Tongue (tissue), 2 donors: ENCODE measurements around the gene WDFY4. TPM values are rescaled to one million over a fixed set of nuclear protein-coding genes. Genes with fewer than 3 reads are reported as not detected.
A peak's percentile ranks its signal among the peaks of the same experiment; 100 is the strongest.

Experiments
- DNase-seq: peaks from one replicate; pipeline ENCODE4 v3.0.0-alpha.2; 2015
- total RNA-seq: library from RNA; depleted of rRNA; stranded (reverse); fragments of >200 nt; gene quantifications from one replicate; pipeline ENCODE4 v1.2.3, GENCODE V29; 2014

Gene WDFY4
- total RNA-seq, 1 donor from 2014 or later = 5.7 TPM

DNA sequence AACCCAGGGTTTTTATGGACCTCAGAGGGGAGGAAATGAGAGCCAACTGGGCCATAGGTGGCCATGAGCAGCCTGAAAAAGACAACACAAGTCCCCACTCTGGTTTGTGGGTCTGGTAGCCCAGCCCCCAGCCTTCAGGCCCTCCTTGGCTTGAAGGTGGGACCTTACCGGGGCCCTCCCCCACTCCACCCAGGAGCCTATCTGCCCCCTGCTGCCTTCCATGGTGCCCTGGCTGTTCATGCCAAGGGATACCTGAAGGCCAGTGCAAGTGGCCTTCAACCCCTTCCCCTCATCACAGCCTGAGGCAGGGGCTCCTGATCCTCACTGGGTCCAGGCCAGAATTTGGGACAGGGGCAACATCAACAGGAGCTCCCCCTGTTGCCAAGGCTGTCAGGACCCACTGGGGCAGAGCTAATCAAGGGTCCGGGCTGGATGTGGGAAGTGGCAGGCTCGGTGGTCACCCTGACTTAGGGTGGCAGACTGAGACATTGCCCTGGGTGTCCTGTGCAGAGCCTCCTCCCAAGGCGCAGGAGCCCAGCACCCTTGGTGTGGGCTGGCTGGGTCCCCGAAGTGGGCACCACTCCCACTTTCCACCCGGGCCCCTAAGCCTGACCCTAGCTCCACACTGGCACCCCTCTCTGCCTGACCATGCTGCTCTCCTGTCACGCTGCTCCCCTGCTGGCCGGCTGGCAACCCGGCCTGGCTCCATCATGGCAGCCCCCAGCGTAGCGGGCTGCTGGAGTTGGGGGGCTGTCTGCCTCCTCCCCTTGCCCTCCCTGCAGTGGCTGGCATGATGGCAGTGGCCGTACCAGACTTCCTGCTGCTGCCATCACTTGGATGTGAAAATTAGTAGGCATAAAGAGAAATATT, 6.4 kb downstream of the WDFY4 start:
- DNase-seq = no peak

- DNase-seq = no peak
Measured at GRCh38 chr10:48691812-48692528, 7.3 kb downstream of the WDFY4 start.

GRCh38 chr10:48692748-48693147, 8.1 kb downstream of the WDFY4 start:
- no peak for DNase-seq

DNA sequence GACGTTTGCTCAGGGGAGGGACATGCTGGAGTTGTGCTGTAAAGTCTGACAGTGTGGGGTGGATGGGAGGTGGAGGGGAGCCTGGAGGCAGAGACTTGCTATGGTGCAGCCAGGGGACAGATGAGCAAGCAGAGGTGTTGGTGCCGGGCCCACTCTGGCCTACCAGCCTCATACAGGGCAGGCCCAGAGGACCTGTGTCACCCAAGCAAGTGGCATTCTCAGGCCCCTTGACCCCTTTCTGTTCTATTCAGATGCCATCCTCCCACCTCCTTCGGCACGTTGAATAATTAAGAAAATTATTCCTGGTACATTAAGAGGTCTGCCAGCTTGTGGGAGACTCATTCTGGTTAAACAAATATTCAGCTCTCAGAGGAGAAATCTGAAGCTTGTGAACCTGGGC, 8.5 kb downstream of the WDFY4 start:
- DNase-seq = no peak

- DNase-seq = peak; percentile 70
Measured at GRCh38 chr10:48694371-48695030, 9.8 kb downstream of the WDFY4 start.

DNA sequence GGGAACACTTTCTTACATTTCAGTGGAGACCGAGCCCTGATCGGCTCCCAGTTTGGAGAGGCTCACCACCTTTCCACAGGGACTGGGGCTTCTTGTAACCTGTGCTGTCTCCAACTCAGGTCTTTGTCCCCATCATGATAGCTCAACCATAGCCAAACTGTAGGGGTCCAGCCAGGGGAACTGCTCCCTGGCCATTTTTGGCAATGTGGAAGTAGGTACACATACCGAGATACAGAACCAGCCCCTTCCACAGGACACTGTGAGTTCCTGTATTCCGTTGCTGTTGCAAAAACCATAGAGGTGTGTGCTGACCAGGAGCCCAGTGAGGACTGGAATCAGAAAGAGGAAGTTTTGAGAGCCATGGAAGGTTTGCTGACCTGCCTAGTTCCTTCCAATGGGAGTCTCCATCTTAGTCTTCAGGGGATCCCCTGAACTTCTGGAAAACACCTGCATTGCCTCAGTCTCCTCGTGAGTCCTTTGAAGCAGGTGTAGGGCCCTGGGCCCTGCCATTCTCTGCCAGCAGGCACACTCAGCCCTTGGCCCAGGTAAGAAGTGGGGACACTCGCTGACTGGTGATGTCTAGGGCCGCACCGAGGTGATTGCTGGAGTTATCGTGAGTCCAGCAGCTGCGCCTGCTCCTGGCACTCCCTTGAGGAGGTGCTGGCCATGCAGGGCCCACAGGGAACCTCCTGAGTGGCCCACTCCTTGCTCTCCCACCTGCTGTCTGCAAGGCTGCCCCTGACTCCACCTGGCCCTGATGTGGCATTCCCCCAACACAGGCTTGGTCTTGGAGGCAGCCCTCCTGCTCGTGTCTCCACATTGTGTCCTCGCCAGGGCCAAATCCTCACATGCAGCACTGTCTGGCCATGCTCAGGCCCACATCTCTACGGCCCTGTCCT, 11.2 kb downstream of the WDFY4 start:
- DNase-seq = no peak

DNA sequence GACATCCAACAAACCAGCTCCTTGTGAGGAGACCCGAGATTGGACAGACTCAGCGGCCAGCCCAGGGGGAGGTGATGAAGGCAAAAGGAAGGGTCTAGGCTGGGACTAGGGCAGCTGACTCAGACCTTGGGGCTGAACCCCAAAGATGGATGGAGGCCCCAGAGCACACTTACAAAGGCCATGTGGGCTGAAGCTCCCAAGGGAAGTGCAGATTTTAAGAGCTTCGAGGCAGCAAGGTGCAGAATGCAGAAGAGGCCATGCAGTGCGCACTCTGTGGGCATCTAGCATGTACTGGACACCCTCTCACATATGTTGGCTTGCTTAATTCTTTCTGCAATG, 11.8 kb downstream of the WDFY4 start:
- DNase-seq = no peak

DNA sequence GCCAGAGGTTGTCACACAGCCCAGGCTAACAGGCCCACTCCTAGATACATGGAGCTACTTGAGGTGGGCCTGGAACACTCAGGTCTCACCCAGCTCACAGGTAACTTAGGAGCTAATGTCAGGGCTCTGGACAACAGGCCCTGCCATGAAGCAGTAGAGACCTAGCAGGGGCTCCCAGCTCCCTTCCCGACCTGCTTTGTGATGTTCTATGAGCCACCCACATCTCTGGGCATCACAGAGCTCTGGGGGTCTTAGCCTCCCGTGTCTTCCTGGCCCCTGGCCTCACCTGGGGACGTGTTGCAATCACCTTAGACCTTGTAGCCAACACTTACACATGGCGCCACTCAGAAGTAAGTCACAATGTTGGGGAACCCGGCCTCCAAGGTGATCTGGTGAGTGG, 12.4 kb downstream of the WDFY4 start:
- no peak for DNase-seq

DNA sequence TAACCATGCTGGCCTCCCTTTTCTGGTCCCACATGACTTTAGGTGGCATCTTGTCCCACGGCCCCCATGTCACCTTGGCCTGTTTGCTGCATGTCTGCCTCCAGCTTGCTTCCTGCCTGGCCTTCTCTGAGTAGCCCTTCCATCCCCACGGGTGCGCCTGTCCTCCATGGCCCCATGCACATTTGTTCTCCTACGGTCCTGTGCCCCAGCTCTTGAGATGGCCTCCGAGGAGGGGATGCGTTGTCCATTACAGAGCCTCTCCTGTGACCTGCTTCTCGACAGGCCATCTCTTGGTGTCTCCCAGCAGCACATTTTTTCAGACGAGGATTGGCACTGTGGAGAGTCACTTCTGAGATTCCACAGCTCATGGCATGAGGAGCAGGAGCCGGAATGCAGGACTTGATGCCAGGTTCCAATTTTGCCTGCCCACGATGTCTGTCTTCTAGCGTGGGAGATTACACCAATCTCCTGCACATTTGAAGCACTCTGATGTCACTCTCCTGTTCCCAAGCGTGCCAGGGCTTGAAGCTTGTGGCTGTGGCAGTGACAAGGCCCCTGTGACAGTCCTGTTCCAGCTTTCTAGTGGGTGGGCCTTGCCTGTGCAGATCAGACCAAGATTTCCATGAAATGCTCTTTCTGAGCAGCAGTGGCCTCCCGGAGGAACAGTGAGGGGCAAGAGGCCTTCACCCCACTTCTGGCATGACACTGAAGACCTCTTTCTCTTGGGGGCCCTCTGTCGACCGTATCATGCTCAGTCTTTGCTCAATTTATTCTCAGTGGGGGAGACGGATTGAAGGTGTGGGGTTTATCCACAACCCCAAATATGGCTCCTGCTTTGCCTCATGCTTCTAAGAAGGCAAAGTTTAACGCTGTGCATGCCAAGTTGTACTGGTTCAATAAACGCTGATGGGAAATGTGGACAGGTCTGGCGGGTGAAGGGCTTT, 13.4 kb downstream of the WDFY4 start:
- DNase-seq = no peak

DNA sequence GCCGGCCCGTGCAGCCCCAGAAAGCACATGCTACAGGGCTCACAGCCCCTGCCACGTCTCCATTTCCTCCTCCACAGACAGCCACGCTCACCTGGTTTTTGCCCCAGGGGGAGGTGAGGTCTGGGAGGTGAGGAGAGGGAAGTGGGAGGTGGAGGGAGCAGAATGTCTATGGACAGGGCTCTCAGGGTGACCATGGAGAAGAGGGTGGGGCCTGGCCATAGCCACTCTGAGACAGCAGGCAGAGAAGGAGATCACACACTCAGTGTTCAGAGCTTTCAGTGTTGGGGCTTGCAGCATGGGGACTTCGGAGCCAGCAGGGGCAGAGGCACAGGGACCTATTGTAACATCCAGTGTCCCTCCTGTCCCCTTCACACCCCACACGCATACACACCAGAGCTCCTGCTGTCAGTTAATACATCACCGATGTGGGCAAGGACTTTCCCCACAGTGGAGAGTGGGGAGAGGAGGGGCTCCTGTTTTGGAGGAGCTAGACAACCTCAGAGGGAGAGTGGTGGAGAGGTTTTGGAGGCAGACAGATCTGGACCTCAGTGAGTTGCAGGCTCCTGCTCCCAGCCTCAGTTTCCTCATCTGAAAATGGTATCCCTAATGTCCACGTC, 14.4 kb downstream of the WDFY4 start:
- no peak for DNase-seq

GRCh38 chr10:48700071-48700470, 15.4 kb downstream of the WDFY4 start:
- DNase-seq = no peak

- no peak for DNase-seq
Measured at GRCh38 chr10:48700493-48700892, 15.8 kb downstream of the WDFY4 start.

GRCh38 chr10:48701139-48701901, 16.6 kb downstream of the WDFY4 start:
- no peak for DNase-seq

DNA sequence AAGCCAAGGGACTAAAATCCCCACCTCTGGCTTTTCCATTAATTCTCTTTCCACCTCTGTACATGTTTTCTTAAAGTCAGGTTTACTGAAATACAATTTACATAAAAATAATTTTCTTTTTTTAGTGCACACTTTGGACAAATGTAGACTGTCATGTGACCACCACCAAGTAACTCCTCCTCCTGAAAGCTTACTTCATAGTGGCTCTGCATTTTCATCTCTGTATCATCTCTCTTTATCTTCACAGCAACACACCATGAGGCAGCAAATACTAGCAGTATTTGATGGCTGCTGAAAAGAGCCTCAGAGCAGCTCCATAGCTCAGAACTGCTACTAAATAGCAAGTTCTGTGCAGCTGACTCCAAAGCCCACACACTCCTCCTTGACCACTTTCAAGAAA, 17.3 kb downstream of the WDFY4 start:
- DNase-seq = no peak

GRCh38 chr10:48703531-48704122, 19.0 kb downstream of the WDFY4 start:
- DNase-seq = no peak

- no peak for DNase-seq
Measured at GRCh38 chr10:48704156-48704555, 19.5 kb downstream of the WDFY4 start.

DNA sequence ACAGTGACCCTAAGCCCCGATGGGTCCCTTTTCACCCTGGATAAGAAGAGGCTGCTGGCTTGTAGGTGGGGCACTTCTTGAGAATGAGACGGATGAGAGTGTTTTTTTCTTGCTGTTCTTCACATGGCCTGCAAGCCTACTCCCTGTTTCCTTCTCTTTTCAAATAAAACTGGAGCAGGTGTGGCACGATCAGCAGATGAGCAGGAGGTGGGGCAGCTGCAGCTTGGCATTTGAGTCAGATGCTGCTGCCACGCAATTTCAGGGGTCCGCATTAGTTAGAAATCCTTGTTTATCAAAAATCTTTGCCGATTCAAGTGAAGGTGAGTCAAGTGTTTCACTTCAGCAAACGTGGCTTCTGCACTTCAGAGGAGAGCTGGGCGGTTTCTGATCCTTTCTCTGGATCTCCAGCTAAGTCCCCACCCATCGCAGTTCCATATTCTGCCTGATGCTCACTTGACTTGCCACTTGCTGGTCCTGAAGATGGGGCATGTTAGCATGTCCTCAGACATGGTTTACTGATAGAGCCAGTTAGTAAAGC, 20.8 kb downstream of the WDFY4 start:
- peak; percentile 50 for DNase-seq

DNA sequence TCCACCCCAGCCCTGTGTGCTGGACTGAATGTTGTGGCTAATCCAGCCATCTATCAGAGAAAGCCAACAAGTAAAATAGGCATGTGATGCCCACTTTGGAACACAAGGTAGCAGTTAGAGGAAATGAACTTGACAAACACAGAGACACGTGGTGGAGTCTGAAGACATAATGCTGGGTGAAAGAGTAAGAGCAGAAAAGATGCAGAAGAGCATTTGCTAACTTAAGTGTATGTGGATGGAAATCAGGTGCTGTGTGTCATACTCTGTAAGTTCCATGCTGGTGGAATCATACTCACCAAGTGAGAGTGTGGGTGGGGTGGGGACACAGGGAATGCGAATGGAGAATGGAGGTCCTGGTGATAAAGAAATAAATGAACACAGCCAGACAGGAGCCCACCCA, 22.8 kb downstream of the WDFY4 start:
- DNase-seq = no peak

DNA sequence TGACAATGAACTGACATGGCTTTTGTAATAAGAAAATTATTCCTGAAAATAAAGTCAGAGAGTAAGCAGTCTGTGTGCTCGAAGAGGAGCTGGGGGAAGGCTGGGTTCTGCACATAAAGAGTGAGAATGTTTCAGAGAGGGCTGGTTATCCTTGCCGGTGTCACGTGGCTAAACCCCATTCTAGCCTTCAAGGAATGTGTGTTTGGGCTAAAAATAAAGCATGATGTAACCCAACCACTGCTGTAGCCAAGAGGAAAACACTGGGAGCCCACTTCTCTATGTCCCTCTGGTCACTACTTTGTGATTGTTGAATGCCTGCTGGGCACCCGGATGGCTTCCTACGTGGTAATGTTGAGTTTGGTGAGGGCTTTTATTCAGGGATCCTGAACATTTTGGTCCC, 23.5 kb downstream of the WDFY4 start:
- DNase-seq = peak; percentile 60
